NOMO-1 treated with DMSO at 0.1 percent for 48 hours (cell line): ENCODE results near the gene BATF3.

Experiments
- DNase-seq: peaks from one replicate; lab custom pipeline; 2025; ENCODE audit not compliant: unreplicated experiment; lab: John Stamatoyannopoulos, UW

The BATF3 gene

GRCh38 chr1:212685429-212685828, 14.2 kb downstream of the BATF3 start:
- DNase-seq, result no peak

GRCh38 chr1:212684521-212685090, 15.0 kb downstream of the BATF3 start:
- no peak for DNase-seq

- no peak for DNase-seq
Observed at GRCh38 chr1:212684076-212684475, 15.6 kb downstream of the BATF3 start.

- DNase-seq, result peak; percentile 79
Observed at GRCh38 chr1:212683357-212683722, 16.3 kb downstream of the BATF3 start.

GRCh38 chr1:212680680-212681389, 18.8 kb downstream of the BATF3 start:
- peak; percentile 37 for DNase-seq

- DNase-seq, result peak; percentile 76
Observed at GRCh38 chr1:212678456-212679410, 20.9 kb downstream of the BATF3 start.

GRCh38 chr1:212677573-212677972, 22.1 kb downstream of the BATF3 start:
- DNase-seq, result no peak

GRCh38 chr1:212677136-212677535, 22.5 kb downstream of the BATF3 start:
- no peak for DNase-seq

GRCh38 chr1:212675675-212676074, 24.0 kb downstream of the BATF3 start:
- no peak for DNase-seq

GRCh38 chr1:212674872-212675271, 24.8 kb downstream of the BATF3 start:
- DNase-seq, result no peak

GRCh38 chr1:212671342-212672031, 28.2 kb downstream of the BATF3 start:
- DNase-seq, result peak; percentile 97

- no peak for DNase-seq
Observed at GRCh38 chr1:212670882-212671281, 28.8 kb downstream of the BATF3 start.

GRCh38 chr1:212670301-212670700, 29.3 kb downstream of the BATF3 start:
- no peak for DNase-seq

- DNase-seq, result no peak
Observed at GRCh38 chr1:212669600-212669999, 30.0 kb downstream of the BATF3 start.

- peak; percentile 64 for DNase-seq
Observed at GRCh38 chr1:212669102-212669501, 30.5 kb downstream of the BATF3 start.

- no peak for DNase-seq
Observed at GRCh38 chr1:212668477-212668876, 31.2 kb downstream of the BATF3 start.

- DNase-seq, result no peak
Observed at GRCh38 chr1:212667223-212668139, 32.2 kb downstream of the BATF3 start.

GRCh38 chr1:212666116-212666775, 33.4 kb downstream of the BATF3 start:
- DNase-seq, result no peak

GRCh38 chr1:212665241-212666115, 34.2 kb downstream of the BATF3 start:
- peak; percentile 68 for DNase-seq
